ENCODE data around the gene ADAMTSL2. TPM values are rescaled to one million over a fixed set of nuclear protein-coding genes. Genes with fewer than 3 reads are reported as not detected.

The ADAMTSL2 gene
- polyA plus RNA-seq, 1 of the 3 experiments (the other 2 are of a cell fraction), result 0.21 TPM

GRCh38 chr9:133508046-133508445 is 26.5 kb upstream of the ADAMTSL2 start (continued):
- no peak for TF ChIP-seq JUND (IDR thresholded peaks at IDR 0.05)
- TF ChIP-seq, protein P1, sequence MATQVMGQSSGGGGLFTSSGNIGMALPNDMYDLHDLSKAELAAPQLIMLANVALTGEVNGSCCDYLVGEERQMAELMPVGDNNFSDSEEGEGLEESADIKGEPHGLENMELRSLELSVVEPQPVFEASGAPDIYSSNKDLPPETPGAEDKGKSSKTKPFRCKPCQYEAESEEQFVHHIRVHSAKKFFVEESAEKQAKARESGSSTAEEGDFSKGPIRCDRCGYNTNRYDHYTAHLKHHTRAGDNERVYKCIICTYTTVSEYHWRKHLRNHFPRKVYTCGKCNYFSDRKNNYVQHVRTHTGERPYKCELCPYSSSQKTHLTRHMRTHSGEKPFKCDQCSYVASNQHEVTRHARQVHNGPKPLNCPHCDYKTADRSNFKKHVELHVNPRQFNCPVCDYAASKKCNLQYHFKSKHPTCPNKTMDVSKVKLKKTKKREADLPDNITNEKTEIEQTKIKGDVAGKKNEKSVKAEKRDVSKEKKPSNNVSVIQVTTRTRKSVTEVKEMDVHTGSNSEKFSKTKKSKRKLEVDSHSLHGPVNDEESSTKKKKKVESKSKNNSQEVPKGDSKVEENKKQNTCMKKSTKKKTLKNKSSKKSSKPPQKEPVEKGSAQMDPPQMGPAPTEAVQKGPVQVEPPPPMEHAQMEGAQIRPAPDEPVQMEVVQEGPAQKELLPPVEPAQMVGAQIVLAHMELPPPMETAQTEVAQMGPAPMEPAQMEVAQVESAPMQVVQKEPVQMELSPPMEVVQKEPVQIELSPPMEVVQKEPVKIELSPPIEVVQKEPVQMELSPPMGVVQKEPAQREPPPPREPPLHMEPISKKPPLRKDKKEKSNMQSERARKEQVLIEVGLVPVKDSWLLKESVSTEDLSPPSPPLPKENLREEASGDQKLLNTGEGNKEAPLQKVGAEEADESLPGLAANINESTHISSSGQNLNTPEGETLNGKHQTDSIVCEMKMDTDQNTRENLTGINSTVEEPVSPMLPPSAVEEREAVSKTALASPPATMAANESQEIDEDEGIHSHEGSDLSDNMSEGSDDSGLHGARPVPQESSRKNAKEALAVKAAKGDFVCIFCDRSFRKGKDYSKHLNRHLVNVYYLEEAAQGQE (IDR thresholded peaks at IDR 0.05; ENCODE audit: low read depth, low read length), result no peak
- TF ChIP-seq FOXM1 (IDR thresholded peaks at IDR 0.05; ENCODE audit: low read depth), result no peak

DNA sequence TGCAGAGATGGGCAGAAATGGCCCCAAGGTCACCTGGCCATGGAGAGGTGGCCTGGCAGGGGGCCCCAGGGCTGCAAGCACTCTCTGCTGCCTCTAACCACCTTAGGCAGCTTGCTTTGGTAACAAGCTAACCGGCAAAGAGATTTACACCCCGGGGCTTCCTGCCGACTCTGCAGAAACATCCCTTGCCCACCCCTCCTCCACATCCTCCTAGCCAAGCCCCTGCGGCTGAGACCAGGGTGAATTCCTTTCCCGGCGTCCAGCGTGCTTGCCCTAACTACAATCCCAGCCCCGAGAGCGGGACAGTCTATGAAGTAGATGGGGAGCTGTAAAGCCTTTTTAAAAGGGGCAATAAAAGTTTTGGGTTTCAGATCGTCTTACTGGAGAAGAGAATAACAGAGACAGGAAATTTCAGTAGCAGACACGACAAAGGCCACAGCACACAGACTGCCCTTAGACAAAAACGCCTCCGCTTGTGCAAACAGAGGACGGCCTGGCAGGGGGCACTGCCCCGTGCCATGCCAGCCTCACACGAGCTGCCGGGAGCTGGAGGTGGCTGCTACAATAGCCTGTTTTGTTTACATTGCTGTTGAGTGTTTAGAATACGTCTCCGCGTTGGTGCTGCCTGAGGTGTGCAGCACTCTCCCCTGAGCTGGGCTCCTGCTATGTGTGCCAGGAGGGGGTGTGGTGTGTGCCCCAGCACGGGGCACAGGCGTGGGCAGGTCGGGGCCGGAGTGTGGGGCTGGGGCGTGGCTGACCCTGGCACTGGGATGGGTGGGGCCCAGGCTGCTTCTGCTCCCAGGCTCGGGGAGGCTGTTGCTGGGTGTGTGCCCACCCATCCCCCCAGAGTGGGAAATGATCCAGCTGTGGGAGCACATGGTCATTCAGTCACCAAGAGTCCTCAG is 25.1 kb upstream of the ADAMTSL2 start:
- Histone ChIP-seq H3F3A (replicated peaks; ENCODE audit: insufficient read depth) (peaks cover 4% of the 10 kb centered on the region), H4K20me1 (ENCODE audit: insufficient read depth) (no peaks in the 10 kb centered on the region), H3K9ac (no peak overlapping the region), H3K4me1 (ENCODE audit: control insufficient read depth in 1 of 2, insufficient read depth in 2 of 2, low read depth in 1 of 2, low read length in 1 of 2) (peaks cover 0 to 63% of the 10 kb centered on the region in 2 experiments; a peak in 2 of 4 replicates), H3K36me3 (replicated peaks in 1 of 2; ENCODE audit: control insufficient read depth in 1 of 2, insufficient read depth in 2 of 2, low read length in 1 of 2) (no peaks in the 10 kb centered on the region), H3K9me2 (no peaks in the 10 kb centered on the region), H3K4me2 (no peak overlapping the region), H3K27me3 (ENCODE audit: insufficient read depth) (no peaks in the 10 kb centered on the region), H2AFZ (ENCODE audit: low read depth) (no peak overlapping the region), H3K79me2 (ENCODE audit: insufficient read depth) (no peaks in the 10 kb centered on the region), H3K4me3 (ENCODE audit: low read depth in 2 of 2, low read length in 1 of 2) (no peak overlapping the region), H3K27ac (ENCODE audit: low read depth in 2 of 2, low read length in 1 of 2) (peak overlapping the region in 1 of 2 experiments; percentile 62; a peak in 2 of 4 replicates), H3K9me3 (no peaks in the 10 kb centered on the region)
- ChIA-PET POLR2A (interaction anchor here (0.8 to 1.7 kb wide), 3 partner anchors 19 to 30 kb away, joined by 3 to 6 read pairs (median 4); partner anchors contain the start of genes ADAMTSL2 and SLC2A6), CTCF (interaction anchor here (0.8 to 2.5 kb wide), 7 partner anchors 22 to 217 kb away, joined by 3 to 10 read pairs (median 3); partner anchors contain the start of gene ADAMTSL2)
- DNase-seq, result peak; percentile 67
- TF ChIP-seq EP300 (IDR thresholded peaks at IDR 0.05; ENCODE audit: borderline replicate concordance in 1 of 2, low read depth in 1 of 2, low read length in 1 of 2) (no peak), MXI1 (IDR thresholded peaks at IDR 0.05; ENCODE audit: low read depth, low read length) (0 out of 2 replicates have a peak, but pooled peaks have one; percentile 23), CHD2 (IDR thresholded peaks at IDR 0.05; ENCODE audit: low read length, partially characterized antibody) (no peak), ELF1 (IDR thresholded peaks at IDR 0.05) (no peak), NFIC (IDR thresholded peaks at IDR 0.05; ENCODE audit: borderline replicate concordance) (no peak), PBX3 (IDR thresholded peaks at IDR 0.05) (no peak)
- 38% methylated on average over 16 of the region's 26 CpGs for WGBS (ENCODE audit: low lambda C conversion rate)

All from SK-N-SH (cell line).